ENCODE data around the gene THBS2.

The THBS2 gene

GRCh38 chr6:169169375-169169774 lies 84.3 kb downstream of the THBS2 start:
- in situ Hi-C loops (cut with MboI; ENCODE audit: low sequenced_read_pairs), result no loop called here

- in situ Hi-C loops (cut with MboI; ENCODE audit: low sequenced_read_pairs), result no loop called here
Measured at GRCh38 chr6:169168706-169169105, 84.9 kb downstream of the THBS2 start.

- in situ Hi-C loops (cut with MboI; ENCODE audit: low sequenced_read_pairs), result no loop called here
Measured at GRCh38 chr6:169168302-169168630, 85.4 kb downstream of the THBS2 start.

- in situ Hi-C loops (cut with MboI; ENCODE audit: low sequenced_read_pairs), result no loop called here
Measured at GRCh38 chr6:169167581-169168301, 85.9 kb downstream of the THBS2 start.

- in situ Hi-C loops (cut with MboI; ENCODE audit: low sequenced_read_pairs), result no loop called here
Measured at GRCh38 chr6:169166896-169167580, 86.6 kb downstream of the THBS2 start.

Measured in HL-60/S4 treated with phorbol 12-myristate 13-acetate at 8.2 ng/mL for 4 days and 3 days (cell line).